Bronchial epithelial cell (primary cell): ENCODE data around the gene ROGDI. TPM values are rescaled to one million over a fixed set of nuclear protein-coding genes. Genes with fewer than 3 reads are reported as not detected.

Source experiments
- DNase-seq: peaks from one replicate; pipeline ENCODE4 v3.0.0-alpha.2; 2010; ENCODE audit warnings: low read depth
- FAIRE-seq: peaks from 2 replicates; lab custom pipeline; 2011; peaks lifted over from hg19 to GRCh38; lab: Jason Lieb, UNC
- H3K27me3 ChIP-seq: 2 replicates; pipeline ENCODE4 v1.5.1; 2011; ENCODE audit warnings: low read length; ENCODE audit not compliant: control insufficient read depth, insufficient read depth
- H3K36me3 ChIP-seq: 2 replicates; pipeline ENCODE4 v1.5.1; 2011; ENCODE audit warnings: low read length; ENCODE audit not compliant: control insufficient read depth, insufficient read depth
- H3K4me3 ChIP-seq: 2 replicates; pipeline ENCODE4 v1.5.1; 2011; ENCODE audit warnings: mild to moderate bottlenecking, low read depth, low read length, control low read depth
- CTCF ChIP-seq: IDR thresholded peaks from 2 replicates; pipeline ENCODE4 v1.5.1; 2011; ENCODE audit warnings: mild to moderate bottlenecking, moderate library complexity, low read length, control low read depth, inconsistent platforms; ENCODE audit not compliant: insufficient read depth, severe bottlenecking
- total RNA-seq: library from RNA; depleted of rRNA; stranded (reverse); fragments of >200 nt; gene quantifications from 2 replicates; pipeline ENCODE4 v1.2.1, GENCODE V29; 2014

Gene ROGDI
- total RNA-seq, 1 donor from 2014 or later = 16.1 TPM

DNA sequence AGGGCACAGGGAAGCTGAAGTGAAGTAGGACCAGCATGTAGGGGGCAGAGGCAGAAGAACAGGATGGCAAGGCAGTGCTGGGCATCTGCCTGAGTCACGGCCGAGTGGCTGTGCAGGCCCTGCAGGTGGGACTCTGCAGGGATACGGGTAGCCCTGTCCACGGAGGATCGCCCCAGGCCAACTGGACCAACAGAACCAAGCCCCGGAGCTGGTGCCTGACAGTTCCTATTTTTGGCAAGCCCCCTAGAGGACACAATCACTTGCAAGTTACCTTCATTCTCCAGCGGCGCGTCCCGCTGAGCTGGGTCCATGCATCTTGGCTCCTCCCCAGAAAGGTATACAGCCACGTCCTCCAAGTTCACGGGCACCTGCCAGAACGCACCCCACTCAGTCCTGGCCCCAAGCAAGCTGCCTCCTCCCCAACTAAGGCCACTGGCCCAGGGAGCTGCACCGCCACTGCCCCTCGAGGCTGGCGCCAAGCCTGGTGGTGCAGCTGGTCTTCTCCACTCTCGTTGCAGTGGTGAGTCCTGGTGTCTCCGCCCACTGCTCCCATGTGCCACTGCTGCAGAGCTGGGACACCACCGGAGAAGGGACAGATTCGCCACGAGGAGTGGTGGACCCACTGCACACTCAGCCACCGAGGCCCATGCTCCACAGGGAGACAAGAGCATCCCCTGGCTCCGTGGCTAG is 42.1 kb downstream of the ROGDI start:
- no peak for FAIRE-seq

GRCh38 chr16:4755687-4756086 is 46.7 kb downstream of the ROGDI start:
- H3K36me3 ChIP-seq = peaks cover 28% of the 10 kb centered on the region

More for the DNA sequence above, 42.1 kb downstream of the ROGDI start:
- no peak for TF ChIP-seq CTCF
- Histone ChIP-seq H3K4me3 (no peak overlapping the region), H3K36me3 (peaks cover 26% of the 10 kb centered on the region), H3K27me3 (no peaks in the 10 kb centered on the region)
- DNase-seq = no peak

GRCh38 chr16:4754865-4755264 is 47.6 kb downstream of the ROGDI start:
- no peak overlapping the region for H3K4me3 ChIP-seq
- DNase-seq = no peak
- H3K36me3 ChIP-seq = peaks cover 21% of the 10 kb centered on the region
- TF ChIP-seq CTCF = no peak
- FAIRE-seq = no peak
- no peaks in the 10 kb centered on the region for H3K27me3 ChIP-seq

More at GRCh38 chr16:4755687-4756086, 46.7 kb downstream of the ROGDI start:
- Histone ChIP-seq H3K4me3 (no peak overlapping the region), H3K27me3 (no peaks in the 10 kb centered on the region)
- FAIRE-seq = no peak
- no peak for TF ChIP-seq CTCF
- no peak for DNase-seq

- Histone ChIP-seq H3K4me3 (no peak overlapping the region), H3K27me3 (no peaks in the 10 kb centered on the region), H3K36me3 (peaks cover 21% of the 10 kb centered on the region)
- TF ChIP-seq CTCF = no peak
- DNase-seq (no peak), FAIRE-seq (no peak)
Measured at GRCh38 chr16:4753227-4753626, 49.2 kb downstream of the ROGDI start.

DNA sequence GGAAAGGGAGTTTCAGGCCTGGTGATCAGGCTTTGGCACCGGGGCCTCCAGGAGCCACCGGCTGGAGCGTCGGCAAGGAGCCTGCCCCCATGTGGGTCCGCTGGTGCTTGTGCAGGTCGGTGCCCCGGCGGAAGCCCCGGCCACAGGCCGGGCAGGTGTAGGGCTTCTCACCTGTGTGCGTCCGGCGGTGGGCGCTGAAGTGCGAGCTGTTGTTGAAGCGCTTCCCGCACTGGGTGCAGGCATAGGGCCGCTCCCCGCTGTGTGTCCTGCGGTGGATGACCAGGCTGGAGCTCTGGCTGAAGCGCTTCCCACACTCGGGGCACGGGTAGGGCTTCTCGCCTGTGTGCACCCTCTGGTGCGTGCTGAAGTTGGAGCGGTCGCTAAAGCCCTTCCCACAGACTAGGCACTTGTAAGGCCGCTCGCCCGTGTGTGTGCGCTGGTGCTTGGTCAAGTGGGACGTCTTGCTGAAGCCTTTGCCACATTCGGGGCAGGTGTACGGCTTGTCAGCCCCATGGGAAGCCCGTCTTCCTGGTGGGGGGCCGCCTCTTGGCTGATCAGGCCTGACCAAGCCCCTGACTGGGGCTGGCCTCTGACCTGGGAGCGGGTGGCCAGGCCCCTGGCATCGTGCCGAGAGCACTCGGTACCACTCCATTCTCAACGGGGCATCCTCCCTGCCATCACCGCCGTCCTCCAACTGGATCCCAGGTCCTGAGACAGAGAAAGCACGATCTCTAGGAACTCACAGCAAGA is 49.9 kb downstream of the ROGDI start:
- Histone ChIP-seq H3K36me3 (peaks cover 20% of the 10 kb centered on the region), H3K27me3 (no peaks in the 10 kb centered on the region), H3K4me3 (no peak overlapping the region)
- FAIRE-seq = no peak
- DNase-seq = no peak
- TF ChIP-seq CTCF = no peak
